Islet precursor cell (in vitro differentiated cells): ENCODE data around the gene TAF6.
"Not testable (repeated sequence)": the region's sequence is repeated elsewhere in the genome, so short reads cannot be mapped to it uniquely, and the experiment has no call there.

Source experiments
- DNase-seq: peaks from one replicate; pipeline ENCODE4 v3.0.0-alpha.2; 2018

The TAF6 gene

GRCh38 chr7:100152404-100152803 is 33.2 kb upstream of the TAF6 start:
- no peak for DNase-seq

- DNase-seq: peak; percentile 100
These were observed 29.6 kb upstream of the TAF6 start, which contains the start of gene LAMTOR4 for GRCh38 chr7:100148559-100149328. LAMTOR4 (plus strand) TSS chr7:100148918; CDS start chr7:100148973, 55 bp downstream.

GRCh38 chr7:100148225-100148558 is 29.0 kb upstream of the TAF6 start:
- DNase-seq: no peak

GRCh38 chr7:100147278-100147677 is 28.1 kb upstream of the TAF6 start:
- DNase-seq: no peak

- DNase-seq: not testable (repeated sequence)
These were observed 27.2 kb upstream of the TAF6 start for GRCh38 chr7:100146350-100146749.

GRCh38 chr7:100142461-100142860 is 23.3 kb upstream of the TAF6 start:
- no peak for DNase-seq

- no peak for DNase-seq
These were observed 22.4 kb upstream of the TAF6 start for GRCh38 chr7:100141555-100141949.

GRCh38 chr7:100137851-100138760 is 18.9 kb upstream of the TAF6 start:
- no peak for DNase-seq

- DNase-seq: peak; percentile 81
These were observed 13.6 kb upstream of the TAF6 start for GRCh38 chr7:100132697-100133151.

GRCh38 chr7:100132126-100132525 is 13.0 kb upstream of the TAF6 start:
- no peak for DNase-seq

GRCh38 chr7:100130608-100131453 is 11.7 kb upstream of the TAF6 start:
- peak; percentile 87 for DNase-seq

GRCh38 chr7:100130220-100130607 is 11.1 kb upstream of the TAF6 start:
- DNase-seq: not testable (repeated sequence)

GRCh38 chr7:100128637-100128963 is 9.4 kb upstream of the TAF6 start:
- DNase-seq: no peak

- peak; percentile 74 for DNase-seq
These were observed 8.9 kb upstream of the TAF6 start for GRCh38 chr7:100127866-100128636.

GRCh38 chr7:100126931-100127865 is 8.0 kb upstream of the TAF6 start, which contains the start of gene MBLAC1:
MBLAC1 (plus strand) TSS chr7:100126967; CDS start chr7:100127396, 429 bp downstream.
- DNase-seq: peak; percentile 92

- no peak for DNase-seq
These were observed 7.2 kb upstream of the TAF6 start for GRCh38 chr7:100126239-100126930.

- DNase-seq: no peak
These were observed 5.4 kb upstream of the TAF6 start for GRCh38 chr7:100124301-100125230.

- no peak for DNase-seq
These were observed 3.4 kb upstream of the TAF6 start for GRCh38 chr7:100122568-100122967.

- DNase-seq: peak; percentile 74
These were observed 2.9 kb upstream of the TAF6 start for GRCh38 chr7:100122067-100122466.
